Stimulated activated CD8-positive, alpha-beta memory T cell treated with anti-CD3 and anti-CD28 coated beads, Interleukin-12 subunit alpha, Interleukin-12 subunit beta, amount 100 ng/mL, for 4 hours (primary cell): ENCODE measurements around the gene LRRK2.
"Not testable (repeated sequence)": the region's sequence is repeated elsewhere in the genome, so short reads cannot be mapped to it uniquely, and the experiment has no call there.

Experiments
- DNase-seq: peaks from one replicate; pipeline ENCODE4 v3.0.0-alpha.2; 2020; ENCODE audit warnings: low read depth

LRRK2 gene

DNA sequence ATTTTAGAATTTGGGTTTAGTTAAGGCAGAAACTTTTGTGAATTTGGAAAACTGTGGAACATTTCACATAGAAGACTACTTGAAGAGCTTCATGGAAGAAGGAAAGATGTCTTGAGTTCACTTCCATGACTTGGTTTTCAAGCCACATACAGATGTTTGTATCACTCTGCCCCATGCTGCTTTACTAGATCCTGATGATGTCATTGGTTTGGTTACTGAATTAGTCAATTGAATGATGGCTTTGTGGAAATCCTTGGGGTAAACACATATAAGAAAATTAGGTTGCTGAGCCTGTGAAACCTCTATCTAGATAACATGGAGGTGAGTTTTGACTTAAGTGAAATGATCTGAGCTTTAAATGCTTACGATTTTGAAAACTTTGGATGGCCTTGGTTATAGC, 90.6 kb downstream of the LRRK2 start:
- no peak for DNase-seq

GRCh38 chr12:40324261-40324660, 99.5 kb downstream of the LRRK2 start:
- DNase-seq, result no peak

- DNase-seq, result no peak
Observed at GRCh38 chr12:40325349-40325960, 100.7 kb downstream of the LRRK2 start.

DNA sequence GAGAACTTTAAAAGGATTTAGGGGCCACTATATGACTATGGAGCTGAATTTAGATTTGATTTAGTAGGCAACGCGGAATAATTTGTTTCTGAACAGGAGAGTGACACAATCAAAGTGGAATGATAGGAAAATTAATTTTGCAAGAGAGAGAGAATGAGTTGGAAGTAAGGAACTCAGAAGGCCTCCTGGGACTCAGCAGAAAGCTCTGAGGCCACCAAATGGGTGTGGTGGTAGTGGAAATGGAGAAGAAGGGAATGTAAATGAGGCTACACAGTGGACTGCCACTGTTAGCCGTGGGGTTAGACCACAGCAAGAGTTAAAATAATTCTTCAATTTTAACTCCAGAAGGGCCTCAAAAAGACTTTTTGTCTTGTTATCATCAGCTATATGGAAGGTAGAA, 102.7 kb downstream of the LRRK2 start:
- DNase-seq, result no peak

DNA sequence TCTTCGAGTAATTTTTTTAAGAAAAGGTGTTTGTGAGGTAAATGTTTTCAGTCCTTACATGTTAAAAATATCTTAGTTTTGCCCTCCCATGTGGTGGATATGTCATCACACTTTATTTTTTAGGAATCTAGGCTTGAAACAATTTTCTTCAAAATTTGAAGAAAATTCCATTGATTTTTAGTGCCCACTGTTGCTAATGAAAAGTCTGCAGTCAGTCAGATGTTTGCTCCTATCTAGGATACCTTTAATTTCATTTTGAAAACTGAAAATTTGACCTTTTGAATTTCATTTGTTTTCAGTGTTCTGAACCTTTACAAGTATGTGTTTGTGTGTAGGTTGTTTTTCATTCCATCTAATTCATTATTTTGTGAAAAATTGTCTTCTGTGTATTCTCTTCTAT, 105.4 kb downstream of the LRRK2 start:
- no peak for DNase-seq

DNA sequence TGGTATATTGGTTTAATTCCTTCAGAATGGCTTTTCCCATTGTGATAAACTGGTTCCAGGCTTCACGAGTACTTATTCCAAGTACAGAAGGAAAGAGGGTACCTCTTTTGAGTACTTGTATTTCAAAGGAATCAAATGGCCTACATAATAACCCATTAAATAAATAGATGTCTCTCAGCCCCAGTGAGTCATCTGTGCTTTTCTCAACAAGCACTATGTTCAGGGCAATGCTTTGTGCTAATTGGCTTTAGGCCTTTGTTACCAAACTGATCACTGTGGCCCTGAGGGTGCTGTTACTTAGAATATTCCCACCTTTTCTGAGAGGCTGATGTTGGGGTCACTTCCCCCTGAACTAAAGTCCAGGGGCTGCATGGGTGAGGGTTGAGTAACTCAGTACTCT, 107.1 kb downstream of the LRRK2 start:
- DNase-seq, result no peak

- DNase-seq, result no peak
Observed at GRCh38 chr12:40335991-40336390, 111.2 kb downstream of the LRRK2 start.

- no peak for DNase-seq
Observed at GRCh38 chr12:40336573-40337199, 111.9 kb downstream of the LRRK2 start.

GRCh38 chr12:40338071-40338470, 113.3 kb downstream of the LRRK2 start:
- DNase-seq, result no peak

DNA sequence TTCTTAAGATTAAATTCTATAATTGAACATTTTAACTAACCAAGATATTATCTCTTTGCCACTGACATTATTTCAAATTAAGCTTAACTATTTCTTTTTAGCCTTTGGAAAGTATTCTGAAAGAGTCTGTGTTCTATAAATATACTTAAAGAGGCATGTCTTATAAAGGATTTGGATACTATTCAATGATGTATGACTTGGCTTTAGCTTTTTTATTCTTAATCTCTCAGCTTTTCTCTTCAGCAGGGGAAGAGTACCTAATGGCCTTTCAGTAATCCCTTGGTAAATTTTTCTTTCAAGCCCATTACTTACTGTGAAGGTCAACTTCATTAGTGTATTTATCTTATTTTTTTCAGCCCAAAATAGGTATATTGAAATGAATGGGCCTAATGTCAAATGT, 113.8 kb downstream of the LRRK2 start:
- no peak for DNase-seq

GRCh38 chr12:40342010-40342409, 117.2 kb downstream of the LRRK2 start:
- DNase-seq, result no peak

GRCh38 chr12:40343124-40343523, 118.3 kb downstream of the LRRK2 start:
- DNase-seq, result no peak

DNA sequence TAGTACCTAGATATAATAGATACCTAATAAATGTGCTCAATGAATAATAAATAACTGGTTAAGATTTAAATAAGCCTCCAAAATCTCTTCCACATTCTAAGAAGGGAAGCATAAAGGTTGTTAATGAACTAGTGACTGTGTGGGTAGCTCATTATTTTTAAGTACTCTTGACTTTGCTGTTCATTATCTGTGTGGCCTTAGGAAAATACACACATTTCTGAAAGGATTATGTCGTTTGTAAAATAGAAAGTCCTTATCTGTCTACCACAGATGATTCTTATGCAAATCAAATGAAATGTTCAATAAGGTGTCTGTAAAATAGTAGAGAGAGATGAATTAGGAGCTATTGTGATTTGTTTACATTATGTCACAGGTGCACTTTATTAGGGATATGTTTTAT, 119.5 kb downstream of the LRRK2 start:
- DNase-seq, result no peak

DNA sequence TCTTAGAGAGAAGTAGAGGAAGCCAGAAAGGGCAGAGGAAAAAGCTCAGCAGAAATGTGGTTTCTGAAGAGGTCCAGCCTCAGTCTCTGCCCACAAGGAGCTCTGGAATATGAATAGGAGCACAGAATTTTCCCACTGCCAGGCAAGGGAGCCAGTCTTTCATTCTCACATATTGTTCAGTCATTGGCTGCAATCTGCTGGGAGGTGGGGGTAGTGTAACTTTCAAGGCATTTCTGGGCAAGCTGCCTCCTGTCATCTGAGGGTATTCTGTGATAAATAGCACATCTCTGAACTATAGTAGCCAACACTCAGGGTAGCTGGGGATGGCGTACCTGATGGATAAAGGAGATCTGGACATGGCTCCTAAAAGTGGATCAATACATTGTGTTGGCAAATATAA, 127.2 kb downstream of the LRRK2 start:
- DNase-seq, result no peak

GRCh38 chr12:40375076-40375475, 150.3 kb downstream of the LRRK2 start:
- no peak for DNase-seq

DNA sequence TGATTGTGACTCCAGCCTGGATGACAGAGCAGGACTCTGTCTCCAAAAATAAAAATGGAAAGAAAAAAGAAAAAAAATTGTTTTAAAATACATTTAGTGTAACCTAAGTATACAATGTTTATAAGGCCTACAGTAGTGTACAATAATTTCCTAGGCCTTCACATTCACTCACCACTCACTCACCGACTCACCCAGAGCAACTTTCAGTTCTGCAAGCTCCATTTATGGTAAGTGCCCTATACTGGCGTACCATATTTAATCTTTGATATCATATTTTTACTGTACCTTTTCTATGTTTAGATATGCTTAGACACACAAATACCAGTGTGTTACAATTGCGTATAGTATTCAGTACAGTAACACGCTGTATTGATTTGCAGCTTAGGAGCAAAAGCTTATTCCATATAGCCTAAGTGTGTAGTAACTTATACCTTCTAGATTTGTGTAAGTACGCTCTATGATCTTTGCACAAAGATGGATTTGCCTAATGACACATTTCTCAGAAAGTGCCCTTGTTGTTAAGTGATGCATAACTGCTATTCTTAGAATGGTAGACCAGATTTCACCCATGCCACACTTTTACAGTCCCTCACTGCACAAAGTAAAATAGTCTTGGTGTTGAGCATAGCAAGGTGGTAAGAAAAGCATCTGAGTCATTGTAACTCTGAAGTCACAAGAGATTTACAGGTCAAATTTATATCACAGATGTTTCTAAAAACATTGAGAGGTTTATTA, 151.9 kb downstream of the LRRK2 start:
- DNase-seq, result no peak

- DNase-seq, result no peak
Observed at GRCh38 chr12:40378691-40379090, 153.9 kb downstream of the LRRK2 start.

DNA sequence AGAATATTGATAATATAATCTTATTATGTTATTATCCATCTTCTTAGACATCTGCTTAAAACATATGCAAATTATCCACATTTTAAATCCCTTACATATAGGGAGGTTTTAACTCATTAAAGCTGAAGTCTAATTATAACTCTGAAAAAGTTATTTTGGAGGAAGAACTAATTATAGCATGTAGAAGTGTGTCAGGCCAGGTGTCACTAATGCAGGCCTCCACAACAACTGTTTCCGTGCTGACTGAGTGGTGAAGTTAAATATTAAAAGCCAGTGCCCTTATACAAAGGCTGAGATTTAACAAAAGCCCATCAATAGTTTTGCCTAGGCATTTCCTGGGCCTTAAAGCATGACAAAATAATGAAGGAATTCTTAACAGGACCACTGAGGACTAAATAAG, 157.4 kb downstream of the LRRK2 start:
- no peak for DNase-seq

GRCh38 chr12:40387279-40387678, 162.5 kb downstream of the LRRK2 start:
- DNase-seq, result not testable (repeated sequence)

DNA sequence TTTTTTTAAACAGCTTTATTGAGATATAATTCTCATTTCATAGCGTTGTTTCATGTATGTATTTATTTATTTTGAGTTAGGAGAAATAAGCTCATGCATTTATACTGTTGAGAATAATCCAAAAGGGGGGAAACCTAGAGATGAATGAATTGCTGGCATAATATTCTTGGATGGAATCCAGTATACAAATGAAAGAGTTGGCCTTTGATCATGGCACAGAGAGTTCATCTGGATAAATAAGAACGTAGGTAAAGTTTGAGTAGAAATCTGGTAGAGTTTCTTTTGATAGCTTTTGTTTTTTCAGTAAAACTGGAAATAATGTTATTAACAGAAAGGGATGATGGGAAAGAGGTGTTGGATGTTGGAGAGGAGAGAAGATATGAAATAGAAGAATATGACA, 166.2 kb downstream of the LRRK2 start:
- DNase-seq, result no peak

DNA sequence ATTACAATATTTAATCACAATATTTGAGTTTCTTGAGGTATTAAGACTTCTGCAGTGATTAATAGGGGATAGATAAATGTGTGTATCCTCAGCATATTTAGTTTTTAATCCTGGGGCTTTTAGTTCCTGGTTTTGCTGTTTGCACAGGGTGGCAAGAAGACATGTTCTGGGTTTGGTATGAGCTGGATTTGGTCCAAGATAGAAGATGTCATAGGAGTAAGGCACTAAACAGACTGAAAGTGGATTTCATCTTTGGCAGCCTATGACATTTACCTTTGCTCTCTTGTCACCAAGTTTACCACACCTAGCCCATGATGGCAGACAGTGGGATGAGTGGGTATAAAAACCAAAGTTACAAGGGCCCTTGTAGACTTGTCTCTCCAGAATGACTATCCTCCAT, 168.2 kb downstream of the LRRK2 start:
- DNase-seq, result no peak

DNA sequence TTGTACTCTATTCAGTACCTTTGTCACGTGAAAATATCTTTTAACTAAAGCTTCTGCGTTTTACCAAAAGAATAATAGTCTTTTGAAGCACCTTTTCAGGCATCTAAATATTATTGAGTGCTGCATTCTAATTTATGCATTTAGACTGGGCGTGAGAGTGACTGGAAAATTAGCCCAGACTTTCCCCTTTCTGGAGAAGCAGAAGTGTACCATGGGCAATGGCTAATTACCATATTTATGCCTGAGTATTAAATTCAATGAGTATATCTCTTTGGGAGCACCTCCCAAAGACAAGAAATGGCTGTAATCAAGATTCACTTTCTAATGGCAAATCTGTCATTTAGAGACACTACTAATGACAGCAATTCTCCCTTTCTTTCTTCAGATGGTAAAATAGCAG, 174.9 kb downstream of the LRRK2 start:
- no peak for DNase-seq

- DNase-seq, result no peak
Observed at GRCh38 chr12:40405419-40405818, 180.6 kb downstream of the LRRK2 start.
